Measurements from ENCODE around the gene NLGN3.

Gene NLGN3

GRCh38 chrX:71118985-71119535 lies 25.6 kb upstream of the NLGN3 start:
- no peak for DNase-seq

- no peak for DNase-seq
These were observed 16.3 kb upstream of the NLGN3 start for GRCh38 chrX:71128166-71128833.

GRCh38 chrX:71128915-71129765 lies 15.5 kb upstream of the NLGN3 start:
- peak; percentile 76 for DNase-seq

- DNase-seq, result no peak
These were observed 13.1 kb upstream of the NLGN3 start for GRCh38 chrX:71131510-71131909.

GRCh38 chrX:71140440-71140839 lies 4.2 kb upstream of the NLGN3 start:
- DNase-seq, result no peak

- no peak for DNase-seq
These were observed 1.1 kb upstream of the NLGN3 start for GRCh38 chrX:71143508-71143907.

- no peak for DNase-seq
These were observed 3.0 kb downstream of the NLGN3 start for GRCh38 chrX:71147496-71148277.

GRCh38 chrX:71148278-71148663 lies 3.6 kb downstream of the NLGN3 start:
- no peak for DNase-seq

- no peak for DNase-seq
These were observed 6.7 kb downstream of the NLGN3 start for GRCh38 chrX:71151366-71151765.

GRCh38 chrX:71154196-71154595 lies 9.6 kb downstream of the NLGN3 start:
- DNase-seq, result no peak

GRCh38 chrX:71154641-71155040 lies 10.0 kb downstream of the NLGN3 start:
- no peak for DNase-seq

- DNase-seq, result no peak
These were observed 14.0 kb downstream of the NLGN3 start for GRCh38 chrX:71158603-71159002.

GRCh38 chrX:71159335-71159734 lies 14.7 kb downstream of the NLGN3 start:
- no peak for DNase-seq

- DNase-seq, result no peak
These were observed 15.8 kb downstream of the NLGN3 start for GRCh38 chrX:71160475-71160874.

- no peak for DNase-seq
These were observed 18.3 kb downstream of the NLGN3 start for GRCh38 chrX:71162981-71163380.

- DNase-seq, result no peak
These were observed 19.4 kb downstream of the NLGN3 start for GRCh38 chrX:71164071-71164470.

- no peak for DNase-seq
These were observed 21.8 kb downstream of the NLGN3 start for GRCh38 chrX:71166461-71166860.

GRCh38 chrX:71167031-71167781 lies 22.6 kb downstream of the NLGN3 start:
- no peak for DNase-seq

- DNase-seq, result no peak
These were observed 23.5 kb downstream of the NLGN3 start for GRCh38 chrX:71168134-71168533.

- DNase-seq, result no peak
These were observed 24.9 kb downstream of the NLGN3 start for GRCh38 chrX:71169586-71169985.

GRCh38 chrX:71170660-71171059 lies 26.0 kb downstream of the NLGN3 start:
- no peak for DNase-seq

- DNase-seq, result no peak
These were observed 26.6 kb downstream of the NLGN3 start for GRCh38 chrX:71171110-71171801.
